H1 (cell line): Measurements from ENCODE around the gene KRT13. TPM values are rescaled to one million over a fixed set of nuclear protein-coding genes. Genes with fewer than 3 reads are reported as not detected.

Experiments used
- CTCF ChIA-PET: fragments of 300-600 bp; sonication (Branson Sonifier 250); formaldehyde crosslinking; loops from one replicate; lab custom pipeline; 2021; ENCODE audit not compliant: partially characterized antibody; lab: Charles Lee
- POLR2A ChIA-PET: fragments of 300-600 bp; sonication (Branson Sonifier 250); formaldehyde crosslinking; loops from one replicate; lab custom pipeline; 2021; ENCODE audit warnings: inconsistent platforms; ENCODE audit not compliant: partially characterized antibody; lab: Charles Lee
- DNase-seq, 2 experiments: peaks; one replicate each; pipeline versions ENCODE4 v3.0.0 to v3.0.0-alpha.2; 2010 to 2022; ENCODE audit warnings: low spot score in 2 of 2, low read depth in 1 of 2, mixed read lengths in 1 of 2
- FAIRE-seq: peaks from 2 replicates; lab custom pipeline; 2011; peaks lifted over from hg19 to GRCh38; lab: Jason Lieb, UNC
- H2AFZ ChIP-seq: 2 replicates; pipeline ENCODE4 v1.8.1; 2012; ENCODE audit warnings: low read length, inconsistent platforms
- H2AK5ac ChIP-seq: 2 replicates; pipeline ENCODE4 v1.6.1; 2013; ENCODE audit warnings: low read depth, low read length
- H2BK120ac ChIP-seq: replicated peaks from 2 replicates; pipeline ENCODE3; 2013; ENCODE audit warnings: low read depth, low read length, inconsistent platforms
- H2BK12ac ChIP-seq: 2 replicates; pipeline ENCODE4 v1.6.1; 2013; ENCODE audit warnings: low read depth, low read length
- H2BK15ac ChIP-seq: 2 replicates; pipeline ENCODE4 v1.6.1; 2013; ENCODE audit warnings: low read length
- H2BK20ac ChIP-seq: 2 replicates; pipeline ENCODE4 v1.6.1; 2013; ENCODE audit warnings: low read length
- H2BK5ac ChIP-seq: 2 replicates; pipeline ENCODE4 v1.6.1; 2013; ENCODE audit warnings: low read depth, low read length
- H3K14ac ChIP-seq: 2 replicates; pipeline ENCODE4 v1.6.1; 2013; ENCODE audit warnings: inconsistent platforms; ENCODE audit not compliant: insufficient read length
- H3K18ac ChIP-seq: 2 replicates; pipeline ENCODE4 v1.6.1; 2013; ENCODE audit warnings: low read length; ENCODE audit errors: extremely low read depth
- H3K23ac ChIP-seq: 2 replicates; pipeline ENCODE4 v1.6.1; 2013; ENCODE audit warnings: inconsistent platforms; ENCODE audit not compliant: insufficient read length
- H3K23me2 ChIP-seq: 2 replicates; pipeline ENCODE4 v1.6.1; 2013; ENCODE audit warnings: low read depth, low read length
- H3K27ac ChIP-seq: 2 replicates; pipeline ENCODE4 v1.6.1; 2011; ENCODE audit warnings: low read depth, low read length, inconsistent platforms
- H3K27me3 ChIP-seq, 4 experiments: replicated peaks in 1 of 4; 1 replicate in 1 of 4; 2 replicates in 3 of 4; pipeline versions ENCODE4 v1.6.1 to v1.8.1; 2011 to 2013; ENCODE audit warnings: low read length in 3 of 4, mild to moderate bottlenecking in 3 of 4, inconsistent platforms in 2 of 4, mixed read lengths in 2 of 4, moderate library complexity in 1 of 4; ENCODE audit not compliant: control insufficient read depth in 3 of 4, insufficient read depth in 3 of 4; ENCODE audit errors: extremely low read depth in 1 of 4
- H3K36me3 ChIP-seq, 4 experiments: 2 replicates each; pipeline versions ENCODE4 v1.6.1 to v1.8.1; 2011 to 2013; ENCODE audit warnings: mild to moderate bottlenecking in 4 of 4, low read length in 3 of 4, moderate library complexity in 2 of 4, control low read depth in 1 of 4, inconsistent platforms in 1 of 4; ENCODE audit not compliant: insufficient read depth in 4 of 4, control insufficient read depth in 2 of 4
- H3K4ac ChIP-seq: replicated peaks from 2 replicates; pipeline ENCODE3; 2013; ENCODE audit warnings: low read length, low read depth, mixed read lengths, inconsistent platforms; ENCODE audit not compliant: insufficient read length
- H3K4me1 ChIP-seq, 4 experiments: replicated peaks in 1 of 4; 1 replicate in 1 of 4; 2 replicates in 3 of 4; pipeline versions ENCODE4 v1.6.1 to v1.8.1; 2011 to 2013; ENCODE audit warnings: low read length in 3 of 4, inconsistent platforms in 2 of 4, mixed read lengths in 1 of 4; ENCODE audit not compliant: insufficient read depth in 4 of 4, control insufficient read depth in 3 of 4
- H3K4me2 ChIP-seq, 2 experiments: 2 replicates each; pipeline versions ENCODE4 v1.6.1 to v1.8.1; 2011 to 2013; ENCODE audit warnings: low read depth in 2 of 2, low read length in 2 of 2, control low read depth in 1 of 2, inconsistent platforms in 1 of 2, mild to moderate bottlenecking in 1 of 2; ENCODE audit not compliant: insufficient read depth in 1 of 2
- H3K4me3 ChIP-seq, 4 experiments: fragments of 200-600, 300-600 bp in 1 of 4; sonication (generic), shearing (Covaris generic), sonication (Bioruptor Twin) in 1 of 4; 2 replicates each; pipeline versions ENCODE4 v1.5.1 to v1.8.1; 2011 to 2016; ENCODE audit warnings: low read length in 4 of 4, low read depth in 3 of 4, control low read depth in 2 of 4, inconsistent platforms in 2 of 4, mild to moderate bottlenecking in 2 of 4, mixed read lengths in 1 of 4, moderate library complexity in 1 of 4; ENCODE audit not compliant: insufficient read depth in 2 of 4; ENCODE audit errors: extremely low read depth in 1 of 4
- H3K56ac ChIP-seq: replicated peaks from 2 replicates; pipeline ENCODE3; 2013; ENCODE audit warnings: low read depth, mild to moderate bottlenecking, mixed read lengths, low read length, inconsistent platforms; ENCODE audit not compliant: insufficient read length
- H3K79me1 ChIP-seq: 2 replicates; pipeline ENCODE4 v1.6.1; 2013; ENCODE audit warnings: low read depth, low read length, control low read depth
- H3K79me2 ChIP-seq, 2 experiments: 2 replicates each; pipeline versions ENCODE4 v1.6.1 to v1.8.1; 2012 to 2013; ENCODE audit warnings: low read length in 2 of 2, mild to moderate bottlenecking in 2 of 2, inconsistent platforms in 1 of 2; ENCODE audit not compliant: insufficient read depth in 2 of 2, control insufficient read depth in 1 of 2
- H3K9ac ChIP-seq, 4 experiments: replicated peaks in 1 of 4; 1 replicate in 1 of 4; 2 replicates in 3 of 4; pipeline versions ENCODE4 v1.6.1 to v1.8.1; 2011 to 2013; ENCODE audit warnings: low read depth in 3 of 4, low read length in 3 of 4, control low read depth in 2 of 4, mild to moderate bottlenecking in 2 of 4, moderate library complexity in 2 of 4, inconsistent platforms in 1 of 4; ENCODE audit errors: extremely low read depth in 1 of 4
- H3K9me3 ChIP-seq, 2 experiments: 2 replicates each; pipeline versions ENCODE4 v1.6.1 to v1.8.1; 2012 to 2013; ENCODE audit warnings: mild to moderate bottlenecking in 2 of 2, moderate library complexity in 2 of 2, control low read depth in 1 of 2, inconsistent platforms in 1 of 2, low read depth in 1 of 2, low read length in 1 of 2, mixed read lengths in 1 of 2; ENCODE audit not compliant: insufficient read depth in 2 of 2
- H4K20me1 ChIP-seq, 2 experiments: replicated peaks in 1 of 2; 2 replicates each; pipeline versions ENCODE3 to v1.8.1; 2011 to 2013; ENCODE audit warnings: inconsistent platforms in 2 of 2, low read length in 2 of 2, mild to moderate bottlenecking in 1 of 2; ENCODE audit not compliant: insufficient read depth in 2 of 2, control insufficient read depth in 1 of 2
- H4K5ac ChIP-seq: 2 replicates; pipeline ENCODE4 v1.6.1; 2013; ENCODE audit warnings: low read length, low read depth, mixed read lengths, inconsistent platforms; ENCODE audit not compliant: insufficient read length
- H4K8ac ChIP-seq: 2 replicates; pipeline ENCODE4 v1.8.0; 2013; ENCODE audit warnings: mild to moderate bottlenecking, moderate library complexity, low read length, inconsistent platforms; ENCODE audit not compliant: insufficient read depth; ENCODE audit errors: extremely low read depth
- H4K91ac ChIP-seq: replicated peaks from 2 replicates; pipeline ENCODE3; 2013; ENCODE audit warnings: low read length, mixed read lengths, inconsistent platforms; ENCODE audit not compliant: insufficient read length
- CTBP2 ChIP-seq: IDR thresholded peaks from 2 replicates; pipeline ENCODE4 v1.7.0; 2011; ENCODE audit warnings: borderline replicate concordance, mild to moderate bottlenecking, moderate library complexity, mixed read lengths, low read length; ENCODE audit not compliant: insufficient read depth, insufficient read length
- WGBS, 2 experiments: shearing (Covaris generic) in 1 of 2; methylation state at CpG; one replicate each; pipeline versions ENCODE4 v1.1.6 to v1.1.7; 2013 to 2015; ENCODE audit warnings: low lambda C conversion rate in 2 of 2, mixed read lengths in 2 of 2, inconsistent platforms in 1 of 2, low coverage in 1 of 2, missing lambda C conversion rate in 1 of 2; ENCODE audit not compliant: insufficient replicate concordance in 2 of 2, insufficient coverage in 1 of 2, insufficient read length in 1 of 2; ENCODE audit errors: extremely low coverage in 1 of 2, missing lambda C conversion rate in 1 of 2; 5-methylcytosine and 5-hydroxymethylcytosine counted together
- polyA plus RNA-seq, 7 experiments: library from polyadenylated mRNA; depleted of rRNA in 3 of 7; stranded (reverse) in 5 of 7; unstranded in 2 of 7; fragments of >200 nt in 5 of 7; fragments of 200-250 nt in 2 of 7; gene quantifications; 1 replicate in 5 of 7; 2 replicates in 1 of 7; 4 replicates in 1 of 7; pipeline versions ENCODE4 v1.2.1 to v1.2.3, GENCODE V29; 2011 to 2013; ENCODE audit warnings: missing spikeins in 2 of 7, mixed read lengths in 2 of 7
- total RNA-seq: library from RNA; stranded (reverse); fragmentation: NEBNext Ultra II Directional; extraction: Animal tissue kit (Norgen Biotek cat#: 25700); gene quantifications from 2 replicates; pipeline ENCODE4 v1.2.1, GENCODE V29; 2021

Gene KRT13
- total and polyA plus RNA-seq, 2 of the 8 experiments (the other 6 are each of a cell fraction or from before 2014, with no cell fraction given) = 0.09 TPM; not detected in 1

- 95% methylated on average over 13 of the region's 13 CpGs; no CpG with 5 or more reads in 1 of the 2 experiments for WGBS, 2 experiments
- no peak for TF ChIP-seq CTBP2
Observed at GRCh38 chr17:41486316-41486715, 19.1 kb downstream of the KRT13 start.

More at GRCh38 chr17:41486316-41486715, 19.1 kb downstream of the KRT13 start:
- H2BK20ac ChIP-seq = no peak overlapping the region
- no peak overlapping the region for H2AFZ ChIP-seq
- H2BK12ac ChIP-seq = no peak overlapping the region
- no peak overlapping the region for H3K4me2 ChIP-seq
- CTCF ChIA-PET = interaction anchor here (0.6 to 33.9 kb wide), 34 partner anchors 7 to 883 kb away, joined by 3 to 427 read pairs (median 4); partner anchors contain the start of genes KRT13, KRT15, KRT33B and KRT36
- H4K91ac ChIP-seq = no peak overlapping the region
- DNase-seq (no peak), FAIRE-seq (no peak)
- POLR2A ChIA-PET = interaction anchor here (0.8 to 1.4 kb wide), 2 partner anchors 42 to 48 kb away, joined by 3 to 9 read pairs; partner anchors contain the start of gene KRT19
- H4K5ac ChIP-seq = no peak overlapping the region
- H3K27me3 ChIP-seq = peaks cover 0 to 12% (median 6%) of the 10 kb centered on the region in 4 experiments; a peak in 6 of 7 replicates
- no peak overlapping the region for H3K27ac ChIP-seq
- H2AK5ac ChIP-seq = no peak overlapping the region
- no peak overlapping the region for H3K56ac ChIP-seq
- H4K8ac ChIP-seq = no peak overlapping the region
- H3K36me3 ChIP-seq = no peaks in the 10 kb centered on the region
- no peak overlapping the region for H3K4ac ChIP-seq
- H2BK15ac ChIP-seq = no peak overlapping the region
- no peak overlapping the region for H3K4me3 ChIP-seq
- no peaks in the 10 kb centered on the region for H3K23me2 ChIP-seq
- H3K9ac ChIP-seq = no peak overlapping the region
- H3K23ac ChIP-seq = no peak overlapping the region
- no peak overlapping the region for H2BK120ac ChIP-seq
- no peaks in the 10 kb centered on the region for H3K79me2 ChIP-seq
- H3K9me3 ChIP-seq = no peaks in the 10 kb centered on the region
- H2BK5ac ChIP-seq = no peak overlapping the region
- no peak overlapping the region for H3K18ac ChIP-seq
- no peaks in the 10 kb centered on the region for H4K20me1 ChIP-seq
- no peaks in the 10 kb centered on the region; a peak in 2 of 7 replicates for H3K4me1 ChIP-seq
- no peak overlapping the region for H3K14ac ChIP-seq
- H3K79me1 ChIP-seq = no peaks in the 10 kb centered on the region
